ENCODE results near the gene TMEM35B. TPM values are rescaled to one million over a fixed set of nuclear protein-coding genes. Genes with fewer than 3 reads are reported as not detected.
"Not testable (repeated sequence)": the region's sequence is repeated elsewhere in the genome, so short reads cannot be mapped to it uniquely, and the experiment has no call there.

The TMEM35B gene
- polyA plus RNA-seq, 4 donors, result 34.1 to 38.4 (median 34.9) TPM

DNA sequence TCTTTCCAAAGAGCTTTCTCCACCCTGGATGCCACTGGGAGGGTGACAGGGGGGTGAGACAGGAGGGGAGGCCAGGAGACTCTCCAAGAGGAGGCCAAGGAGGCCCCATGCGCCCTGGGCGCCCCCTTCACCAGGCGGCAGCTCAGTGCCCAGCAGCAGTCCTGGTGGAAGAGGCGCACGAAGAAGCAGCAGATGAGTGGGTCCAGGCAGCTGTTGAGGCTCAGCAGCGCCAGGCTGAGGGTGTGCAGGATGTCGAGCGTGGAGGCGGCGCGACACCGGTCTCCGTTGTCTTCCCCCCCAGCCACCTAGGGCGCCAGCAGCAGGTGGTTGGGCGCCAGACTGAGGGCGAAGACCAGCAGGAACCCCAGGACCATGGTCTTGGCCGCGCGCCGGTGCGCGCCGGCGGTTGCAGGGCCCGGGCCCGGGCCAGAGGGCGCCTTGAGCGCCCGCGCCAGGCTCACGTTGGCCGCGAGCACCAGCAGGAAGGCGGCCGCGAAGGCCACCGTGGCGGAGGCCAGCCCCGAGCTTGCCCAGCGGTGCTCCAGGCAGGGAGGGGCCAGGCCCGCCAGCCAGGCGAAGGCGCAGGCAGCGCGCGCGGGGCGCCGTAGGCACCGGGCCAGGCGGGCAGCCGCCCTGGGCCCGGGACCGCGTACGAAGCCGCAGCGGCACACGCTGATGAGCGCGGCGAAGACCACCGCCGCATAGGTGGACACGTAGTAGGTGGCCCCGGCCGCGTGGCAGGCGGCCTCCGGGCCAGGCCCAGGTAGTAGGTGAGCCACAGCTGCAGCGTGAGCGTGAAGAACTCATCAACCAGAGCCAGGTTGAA, 8.6 kb downstream of the TMEM35B start:
- DNase-seq (ENCODE audit: low read depth in 4 of 4, low spot score in 3 of 4), result no peak

GRCh38 chr1:34975771-34976170, 9.4 kb downstream of the TMEM35B start:
- DNase-seq (ENCODE audit: low read depth in 4 of 4, low spot score in 3 of 4), result no peak

GRCh38 chr1:34975338-34975737, 9.8 kb downstream of the TMEM35B start:
- DNase-seq (ENCODE audit: low read depth in 4 of 4, low spot score in 3 of 4), result no peak

- DNase-seq (ENCODE audit: low read depth in 4 of 4, low spot score in 3 of 4), result no peak
Observed at GRCh38 chr1:34974626-34975025, 10.5 kb downstream of the TMEM35B start.

DNA sequence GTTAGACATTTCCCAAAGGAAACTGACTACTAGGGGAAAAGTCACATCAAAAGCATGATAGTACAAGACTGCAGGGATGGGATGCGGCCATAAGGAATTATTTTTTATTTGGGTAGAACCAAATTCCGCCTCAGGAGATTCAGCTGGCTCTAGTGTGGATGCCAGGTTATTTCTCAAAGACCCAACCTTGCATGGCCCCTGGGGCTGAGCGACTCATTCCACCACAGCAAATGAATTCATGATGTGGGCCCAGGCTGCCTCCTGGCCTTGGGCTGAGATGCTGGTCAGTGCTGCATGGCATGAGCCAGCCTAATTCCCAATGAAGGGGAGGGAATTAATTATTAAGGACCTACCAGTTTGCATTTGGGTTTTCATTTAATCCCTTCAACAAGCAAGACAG, 11.8 kb downstream of the TMEM35B start:
- DNase-seq (ENCODE audit: low read depth in 4 of 4, low spot score in 3 of 4), result no peak

- no peak for DNase-seq (ENCODE audit: low read depth in 4 of 4, low spot score in 3 of 4)
Observed at GRCh38 chr1:34970829-34971228, 14.3 kb downstream of the TMEM35B start.

DNA sequence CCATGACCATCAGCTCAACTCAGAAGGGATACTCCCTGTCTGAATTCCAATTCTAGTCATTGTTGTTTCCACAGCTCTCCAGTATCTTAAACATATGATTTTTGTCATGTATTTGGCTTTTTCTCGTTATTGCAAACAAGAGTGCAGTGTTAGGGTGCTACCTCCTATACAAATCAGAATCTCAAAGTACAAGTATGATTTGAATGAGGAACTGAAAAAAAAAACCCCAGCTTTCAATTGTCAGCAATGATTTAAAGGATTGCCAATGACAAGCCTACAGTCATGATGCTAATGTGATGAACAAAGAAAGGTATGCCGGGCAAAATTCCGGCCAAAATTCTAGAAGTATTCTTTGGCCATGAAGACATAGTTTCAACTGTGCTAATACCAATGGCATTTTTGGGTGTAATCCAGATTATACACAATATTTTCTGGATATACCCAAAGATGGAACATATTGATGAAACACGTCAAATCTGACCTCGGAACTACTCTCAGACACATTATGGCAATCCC, 14.9 kb downstream of the TMEM35B start:
- no peak for DNase-seq (ENCODE audit: low read depth in 4 of 4, low spot score in 3 of 4)

DNA sequence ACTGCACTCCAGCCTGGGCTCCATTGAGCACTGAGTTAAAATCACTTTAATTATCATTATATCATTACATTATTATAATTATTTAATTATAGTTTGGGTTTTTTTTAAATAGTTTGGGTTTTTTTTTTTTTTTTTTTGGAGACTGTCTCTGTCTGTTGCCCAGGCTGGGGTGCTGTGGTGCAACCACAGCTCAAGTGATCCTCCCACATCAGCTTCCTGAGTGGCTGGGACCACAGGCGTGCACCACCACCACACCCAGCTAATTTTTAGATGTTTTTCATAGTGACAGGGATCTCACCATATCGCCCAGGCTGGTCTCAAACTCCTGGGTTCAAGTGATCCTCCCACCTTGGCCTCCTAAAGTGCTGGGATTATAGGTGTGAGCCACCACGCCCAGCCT, 16.9 kb downstream of the TMEM35B start:
- DNase-seq (ENCODE audit: low read depth in 4 of 4, low spot score in 3 of 4), result not testable (repeated sequence)

- not testable (repeated sequence) for DNase-seq (ENCODE audit: low read depth in 4 of 4, low spot score in 3 of 4)
Observed at GRCh38 chr1:34967672-34968071, 17.5 kb downstream of the TMEM35B start.

- DNase-seq (ENCODE audit: low read depth in 4 of 4, low spot score in 3 of 4), result no peak
Observed at GRCh38 chr1:34965597-34965996, 19.6 kb downstream of the TMEM35B start.

GRCh38 chr1:34950428-34950827, 34.7 kb downstream of the TMEM35B start:
- DNase-seq (ENCODE audit: low read depth in 4 of 4, low spot score in 3 of 4), result no peak

DNA sequence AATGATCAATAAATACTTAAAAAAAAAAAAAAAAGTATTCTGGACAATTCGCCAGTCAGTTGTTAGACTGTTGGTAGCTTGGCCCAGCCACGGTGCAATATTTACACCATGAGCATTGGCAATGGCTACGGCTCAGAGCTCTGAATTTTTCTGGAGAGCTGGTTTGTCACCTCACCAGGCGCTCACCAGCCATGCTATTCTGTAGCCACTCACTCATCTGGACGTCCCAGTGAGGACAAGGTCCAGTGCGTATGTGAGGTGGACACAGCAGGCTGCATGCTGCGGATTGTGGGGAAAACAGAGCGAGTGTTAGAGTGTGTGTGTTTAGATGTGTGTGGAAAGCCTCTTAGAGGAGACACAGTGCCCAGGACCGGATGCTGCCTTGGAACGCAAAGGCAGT, 36.4 kb downstream of the TMEM35B start:
- not testable (repeated sequence) for DNase-seq (ENCODE audit: low read depth in 4 of 4, low spot score in 3 of 4)

DNA sequence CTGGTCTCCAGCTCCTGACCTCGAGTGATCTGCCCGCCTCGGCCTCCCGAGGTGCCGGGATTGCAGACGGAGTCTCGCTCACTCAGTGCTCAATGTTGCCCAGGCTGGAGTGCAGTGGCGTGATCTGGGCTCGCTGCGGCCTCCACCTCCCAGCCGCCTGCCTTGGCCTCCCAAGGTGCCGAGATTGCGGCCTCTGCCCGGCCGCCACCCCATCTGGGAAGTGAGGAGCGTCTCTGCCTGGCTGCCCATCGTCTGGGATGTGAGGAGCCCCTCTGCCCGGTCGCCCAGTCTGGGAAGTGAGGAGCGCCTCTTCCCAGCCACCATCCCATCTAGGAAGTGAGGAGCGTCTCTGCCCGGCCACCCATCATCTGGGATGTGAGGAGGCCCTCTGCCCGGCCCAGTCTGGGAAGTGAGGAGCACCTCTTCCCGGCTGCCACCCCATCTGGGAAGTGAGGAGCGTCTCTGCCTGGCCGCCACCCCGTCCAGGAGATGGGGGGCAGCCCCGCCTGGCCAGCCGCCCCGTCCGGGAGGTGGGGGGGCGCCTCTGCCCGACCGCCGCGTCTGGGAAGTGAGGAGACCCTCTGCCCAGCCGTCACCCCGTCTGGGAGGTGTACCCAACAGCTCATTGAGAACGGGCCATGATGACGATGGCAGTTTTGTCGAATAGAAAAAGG, 37.4 kb downstream of the TMEM35B start:
- not testable (repeated sequence) for DNase-seq (ENCODE audit: low read depth in 4 of 4, low spot score in 3 of 4)

DNA sequence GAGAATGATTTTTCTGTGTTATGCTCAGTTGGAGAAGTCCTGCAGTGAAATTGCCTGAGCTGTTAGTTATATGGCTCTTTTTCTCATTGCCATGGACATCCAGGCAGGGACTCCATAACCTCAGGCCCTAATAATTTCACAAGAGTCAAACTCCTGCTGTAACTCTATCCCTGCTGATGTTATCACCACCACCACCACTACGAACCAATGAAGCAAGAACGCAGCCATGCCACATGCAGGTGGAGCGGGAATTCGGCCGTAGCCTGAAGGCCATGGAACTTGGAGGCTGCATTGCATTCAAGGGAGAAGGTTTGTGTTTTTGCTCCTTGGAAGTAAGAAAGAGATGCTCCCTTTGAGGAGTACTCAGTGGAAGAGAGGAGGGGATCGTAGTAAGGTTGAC, 38.9 kb downstream of the TMEM35B start:
- DNase-seq (ENCODE audit: low read depth in 4 of 4, low spot score in 3 of 4), result no peak

GRCh38 chr1:34941798-34942197, 43.3 kb downstream of the TMEM35B start:
- DNase-seq (ENCODE audit: low read depth in 4 of 4, low spot score in 3 of 4), result not testable (repeated sequence)

Other genes starting within 250 kb of the TMEM35B start
- under 1 TPM in 3 of 4 donors, not detected in 1; 0.19 to 0.54 (median 0.31) TPM for gene GJB5, start 230.3 kb downstream of the TMEM35B start, polyA plus RNA-seq (ENCODE audit: insufficient read length in 4 of 4)
- under 1 TPM in 2 of 4 donors, not detected in 2; 0.13 to 0.18 TPM for gene GJB4, start 225.6 kb downstream of the TMEM35B start, polyA plus RNA-seq (ENCODE audit: insufficient read length in 4 of 4)
- gene GJB3, start 204.1 kb downstream of the TMEM35B start, polyA plus RNA-seq (ENCODE audit: insufficient read length in 4 of 4), result under 1 TPM; 0.18 to 0.57 (median 0.24) TPM
- gene GJA4, start 192.3 kb downstream of the TMEM35B start, polyA plus RNA-seq (ENCODE audit: insufficient read length in 4 of 4), result 10 to 100 TPM; 17.3 to 22.6 (median 19.7) TPM
- 10 to 100 TPM; 29.9 to 39.0 (median 34.9) TPM for gene SMIM12, start 125.6 kb downstream of the TMEM35B start, polyA plus RNA-seq (ENCODE audit: insufficient read length in 4 of 4)
- 1 to 10 TPM; 2.0 to 3.0 (median 2.4) TPM for gene DLGAP3, start 55.7 kb downstream of the TMEM35B start, polyA plus RNA-seq (ENCODE audit: insufficient read length in 4 of 4)
- gene ZMYM6, start 46.6 kb upstream of the TMEM35B start, polyA plus RNA-seq (ENCODE audit: insufficient read length in 4 of 4), result 10 to 100 TPM; 15.9 to 24.4 (median 20.3) TPM
- 10 to 100 TPM; 15.2 to 19.9 (median 18.1) TPM for gene ZMYM1, start 94.0 kb upstream of the TMEM35B start, polyA plus RNA-seq (ENCODE audit: insufficient read length in 4 of 4)
- gene SFPQ, start 207.8 kb upstream of the TMEM35B start, polyA plus RNA-seq (ENCODE audit: insufficient read length in 4 of 4), result 100 to 1,000 TPM; 539 to 756 (median 631) TPM